ENCODE measurements around the gene CPA5.
"Not testable (repeated sequence)": the region's sequence is repeated elsewhere in the genome, so short reads cannot be mapped to it uniquely, and the experiment has no call there.

Gene CPA5

GRCh38 chr7:130314305-130314704 lies 30.3 kb upstream of the CPA5 start:
- no peak for TF ChIP-seq CTCF (IDR thresholded peaks at IDR 0.05; ENCODE audit: low read depth, low read length)
- no peak overlapping the region for H3K4me3 ChIP-seq (ENCODE audit: low read depth, low read length)

- TF ChIP-seq CTCF (IDR thresholded peaks at IDR 0.05; ENCODE audit: low read depth, low read length) = no peak
- H3K4me3 ChIP-seq (ENCODE audit: low read depth, low read length) = no peak overlapping the region
Measured at GRCh38 chr7:130319541-130319940, 25.1 kb upstream of the CPA5 start.

GRCh38 chr7:130321542-130322229 lies 22.9 kb upstream of the CPA5 start:
- H3K4me3 ChIP-seq (ENCODE audit: low read depth, low read length) = not testable (repeated sequence)

- no peak overlapping the region for H3K4me3 ChIP-seq (ENCODE audit: low read depth, low read length)
Measured at GRCh38 chr7:130322615-130323014, 22.0 kb upstream of the CPA5 start.

GRCh38 chr7:130324306-130324943 lies 20.2 kb upstream of the CPA5 start:
- TF ChIP-seq CTCF (IDR thresholded peaks at IDR 0.05; ENCODE audit: low read depth, low read length) = no peak
- no peak overlapping the region for H3K4me3 ChIP-seq (ENCODE audit: low read depth, low read length)

More at GRCh38 chr7:130322615-130323014, 22.0 kb upstream of the CPA5 start:
- TF ChIP-seq CTCF (IDR thresholded peaks at IDR 0.05; ENCODE audit: low read depth, low read length) = no peak

GRCh38 chr7:130329681-130330080 lies 14.9 kb upstream of the CPA5 start:
- TF ChIP-seq CTCF (IDR thresholded peaks at IDR 0.05; ENCODE audit: low read depth, low read length) = no peak
- H3K4me3 ChIP-seq (ENCODE audit: low read depth, low read length) = no peak overlapping the region

- no peak overlapping the region for H3K4me3 ChIP-seq (ENCODE audit: low read depth, low read length)
- TF ChIP-seq CTCF (IDR thresholded peaks at IDR 0.05; ENCODE audit: low read depth, low read length) = no peak
Measured at GRCh38 chr7:130332259-130333053, 12.2 kb upstream of the CPA5 start.

All from WI38 (cell line).